Keratinocyte (primary cell): Measurements from ENCODE around the gene WDPCP.
"Not testable (repeated sequence)": the region's sequence is repeated elsewhere in the genome, so short reads cannot be mapped to it uniquely, and the experiment has no call there.

Source experiments
- EZH2 ChIP-seq: IDR thresholded peaks from one replicate; pipeline ENCODE4 v1.6.1; 2012; ENCODE audit warnings: inconsistent platforms, mild to moderate bottlenecking, low read length, moderate library complexity
- TF ChIP-seq, protein P1 (sequence below), 3 experiments: IDR thresholded peaks in 1 of 3; conservative IDR thresholded peaks in 1 of 3; optimal IDR thresholded peaks in 1 of 3; 2 replicates in 2 of 3; 3 replicates in 1 of 3; pipeline versions ENCODE3 to v1.5.1; 2011; ENCODE audit warnings: low read length in 3 of 3, mild to moderate bottlenecking in 3 of 3, moderate library complexity in 2 of 3, control low read depth in 1 of 3, inconsistent platforms in 1 of 3; ENCODE audit not compliant: insufficient read depth in 2 of 3; ENCODE audit errors: extremely low read depth in 1 of 3

DNA sequence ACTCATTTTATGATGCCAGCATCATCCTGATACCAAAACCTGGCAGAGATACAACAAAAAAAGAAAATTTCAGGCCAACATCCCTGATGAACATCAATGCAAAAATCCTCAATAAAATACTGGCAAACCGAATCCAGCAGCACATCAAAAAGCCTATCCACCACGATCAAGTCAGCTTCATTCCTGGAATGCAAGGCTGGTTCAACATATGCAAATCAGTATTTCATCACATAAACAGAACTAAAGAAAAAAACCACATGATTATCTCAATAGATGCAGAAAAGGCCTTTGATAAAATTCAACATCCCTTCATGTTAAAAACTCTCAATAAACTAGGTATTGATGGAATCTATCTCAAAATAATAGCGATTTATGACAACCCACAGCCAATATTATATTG lies 29.4 kb downstream of the WDPCP start:
- TF ChIP-seq, protein P1, sequence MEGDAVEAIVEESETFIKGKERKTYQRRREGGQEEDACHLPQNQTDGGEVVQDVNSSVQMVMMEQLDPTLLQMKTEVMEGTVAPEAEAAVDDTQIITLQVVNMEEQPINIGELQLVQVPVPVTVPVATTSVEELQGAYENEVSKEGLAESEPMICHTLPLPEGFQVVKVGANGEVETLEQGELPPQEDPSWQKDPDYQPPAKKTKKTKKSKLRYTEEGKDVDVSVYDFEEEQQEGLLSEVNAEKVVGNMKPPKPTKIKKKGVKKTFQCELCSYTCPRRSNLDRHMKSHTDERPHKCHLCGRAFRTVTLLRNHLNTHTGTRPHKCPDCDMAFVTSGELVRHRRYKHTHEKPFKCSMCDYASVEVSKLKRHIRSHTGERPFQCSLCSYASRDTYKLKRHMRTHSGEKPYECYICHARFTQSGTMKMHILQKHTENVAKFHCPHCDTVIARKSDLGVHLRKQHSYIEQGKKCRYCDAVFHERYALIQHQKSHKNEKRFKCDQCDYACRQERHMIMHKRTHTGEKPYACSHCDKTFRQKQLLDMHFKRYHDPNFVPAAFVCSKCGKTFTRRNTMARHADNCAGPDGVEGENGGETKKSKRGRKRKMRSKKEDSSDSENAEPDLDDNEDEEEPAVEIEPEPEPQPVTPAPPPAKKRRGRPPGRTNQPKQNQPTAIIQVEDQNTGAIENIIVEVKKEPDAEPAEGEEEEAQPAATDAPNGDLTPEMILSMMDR (optimal IDR thresholded peaks at IDR 0.05 in 1 of 3, IDR thresholded peaks at IDR 0.05 in 1 of 3, conservative IDR thresholded peaks at IDR 0.05 in 1 of 3; ENCODE audit: extremely low read depth in 1 of 3, insufficient read depth in 2 of 3, low read length in 3 of 3) = not testable (repeated sequence)
- TF ChIP-seq EZH2 = not testable (repeated sequence)
